KMS-11 (cell line): ENCODE results near the gene WSCD1.

Experiments
- H2AFZ ChIP-seq: fragments of 200-600 bp; sonication (generic); 2 replicates; pipeline ENCODE4 v1.6.1; 2016; ENCODE audit warnings: antibody characterized with exemption, mixed run types, low read depth
- H3K27ac ChIP-seq: fragments of 200-600 bp; sonication (generic); 2 replicates; pipeline ENCODE4 v1.6.1; 2016; ENCODE audit warnings: mild to moderate bottlenecking, mixed run types
- H3K27me3 ChIP-seq: fragments of 200-600 bp; sonication (generic); 2 replicates; pipeline ENCODE4 v1.6.1; 2017; ENCODE audit warnings: mild to moderate bottlenecking, low read depth, mixed run types, moderate library complexity; ENCODE audit not compliant: insufficient read depth
- H3K36me3 ChIP-seq: fragments of 200-600 bp; sonication (generic); 2 replicates; pipeline ENCODE4 v1.6.1; 2017; ENCODE audit warnings: mild to moderate bottlenecking, mixed run types; ENCODE audit not compliant: insufficient read depth
- H3K4me1 ChIP-seq: fragments of 200-600 bp; sonication (generic); 2 replicates; pipeline ENCODE4 v1.6.1; 2016; ENCODE audit warnings: mild to moderate bottlenecking, low read depth, mixed run types; ENCODE audit not compliant: poor library complexity, severe bottlenecking
- H3K4me2 ChIP-seq: fragments of 200-600 bp; sonication (generic); 2 replicates; pipeline ENCODE4 v1.7.0; 2016; ENCODE audit warnings: mild to moderate bottlenecking, mixed run types
- H3K4me3 ChIP-seq: fragments of 200-600 bp; sonication (generic); IDR thresholded peaks from 2 replicates; pipeline ENCODE4 v1.6.1; 2017; ENCODE audit warnings: low read depth, low read length, mixed read lengths; ENCODE audit not compliant: insufficient read depth
- H3K79me2 ChIP-seq: fragments of 200-600 bp; sonication (generic); 2 replicates; pipeline ENCODE4 v1.6.1; 2016; ENCODE audit warnings: low read depth, mixed run types; ENCODE audit not compliant: insufficient read depth
- H3K9ac ChIP-seq: fragments of 200-600 bp; sonication (generic); 2 replicates; pipeline ENCODE4 v1.6.1; 2016; ENCODE audit warnings: mild to moderate bottlenecking, mixed run types
- H4K20me1 ChIP-seq: fragments of 200-600 bp; sonication (generic); 2 replicates; pipeline ENCODE4 v1.6.1; 2016; ENCODE audit warnings: mild to moderate bottlenecking, mixed run types; ENCODE audit not compliant: insufficient read depth
- CTCF ChIP-seq: fragments of 200-600 bp; sonication (generic); conservative IDR thresholded peaks from 2 replicates; pipeline ENCODE4 v1.6.1; 2017; ENCODE audit warnings: low read depth, mild to moderate bottlenecking, antibody characterized with exemption, low read length, moderate library complexity, mixed read lengths

Gene WSCD1

GRCh38 chr17:6153375-6153774 is 83.2 kb downstream of the WSCD1 start:
- Histone ChIP-seq H3K4me3 (no peak overlapping the region), H3K4me1 (no peaks in the 10 kb centered on the region), H2AFZ (no peak overlapping the region), H4K20me1 (no peaks in the 10 kb centered on the region), H3K27ac (no peak overlapping the region), H3K4me2 (no peak overlapping the region), H3K36me3 (no peaks in the 10 kb centered on the region), H3K27me3 (no peaks in the 10 kb centered on the region), H3K79me2 (no peaks in the 10 kb centered on the region), H3K9ac (no peak overlapping the region)
- TF ChIP-seq CTCF, result no peak

GRCh38 chr17:6157716-6158115 is 87.5 kb downstream of the WSCD1 start:
- Histone ChIP-seq H2AFZ (no peak overlapping the region), H3K27ac (no peak overlapping the region), H3K36me3 (no peaks in the 10 kb centered on the region), H3K4me1 (peaks cover 16% of the 10 kb centered on the region), H3K27me3 (no peaks in the 10 kb centered on the region), H3K4me3 (no peak overlapping the region), H3K79me2 (no peaks in the 10 kb centered on the region), H3K9ac (no peak overlapping the region), H3K4me2 (no peak overlapping the region), H4K20me1 (no peaks in the 10 kb centered on the region)
- TF ChIP-seq CTCF, result no peak

- H3K4me1 ChIP-seq, result peaks cover 35% of the 10 kb centered on the region
- H3K9ac ChIP-seq, result no peak overlapping the region
- TF ChIP-seq CTCF, result no peak
- H2AFZ ChIP-seq, result no peak overlapping the region
- no peaks in the 10 kb centered on the region for H3K79me2 ChIP-seq
- H3K4me3 ChIP-seq, result no peak overlapping the region
- no peaks in the 10 kb centered on the region for H3K27me3 ChIP-seq
- H3K36me3 ChIP-seq, result no peaks in the 10 kb centered on the region
- no peaks in the 10 kb centered on the region for H4K20me1 ChIP-seq
- H3K4me2 ChIP-seq, result no peak overlapping the region
- no peak overlapping the region for H3K27ac ChIP-seq
Measured at GRCh38 chr17:6159541-6160231, 89.5 kb downstream of the WSCD1 start.

GRCh38 chr17:6160232-6160555 is 90.0 kb downstream of the WSCD1 start:
- no peak overlapping the region for H3K4me3 ChIP-seq
- H2AFZ ChIP-seq, result no peak overlapping the region
- no peaks in the 10 kb centered on the region for H3K36me3 ChIP-seq
- no peak overlapping the region for H3K9ac ChIP-seq
- TF ChIP-seq CTCF, result no peak
- H4K20me1 ChIP-seq, result no peaks in the 10 kb centered on the region
- H3K27me3 ChIP-seq, result no peaks in the 10 kb centered on the region
- H3K27ac ChIP-seq, result no peak overlapping the region; the same call in 1 of the 2 replicates
- H3K4me2 ChIP-seq, result no peak overlapping the region
- no peaks in the 10 kb centered on the region for H3K79me2 ChIP-seq
- peaks cover 40% of the 10 kb centered on the region for H3K4me1 ChIP-seq
